D721Med (cell line): Measurements from ENCODE around the gene TAF9B.
"Not testable (repeated sequence)": the region's sequence is repeated elsewhere in the genome, so short reads cannot be mapped to it uniquely, and the experiment has no call there.

Experiments used
- DNase-seq: peaks from one replicate; pipeline ENCODE4 v3.0.0; 2011; ENCODE audit warnings: low spot score; ENCODE audit not compliant: insufficient read length
- FAIRE-seq: peaks from 2 replicates; lab custom pipeline; 2011; peaks lifted over from hg19 to GRCh38; lab: Jason Lieb, UNC
- CTCF ChIP-seq: IDR thresholded peaks from 2 replicates; pipeline ENCODE4 v1.5.1; 2012; ENCODE audit warnings: mild to moderate bottlenecking, control low read depth; ENCODE audit not compliant: insufficient read depth; ENCODE audit errors: missing control alignments

Gene TAF9B

GRCh38 chrX:78139160-78140123, at the start of gene TAF9B:
Gene TAF9B (minus strand): TSS chrX:78139650. CDS start chrX:78139611, 39 bp downstream.
- FAIRE-seq = peak; percentile 44
- TF ChIP-seq CTCF = no peak
- peak; percentile 55 for DNase-seq

- FAIRE-seq (no peak), DNase-seq (no peak)
Observed at GRCh38 chrX:78182881-78183280, 43.4 kb upstream of the TAF9B start.

GRCh38 chrX:78181307-78181706, 41.9 kb upstream of the TAF9B start:
- DNase-seq (no peak), FAIRE-seq (no peak)
- no peak for TF ChIP-seq CTCF

More at GRCh38 chrX:78182881-78183280, 43.4 kb upstream of the TAF9B start:
- TF ChIP-seq CTCF = no peak

- DNase-seq (no peak), FAIRE-seq (no peak)
- no peak for TF ChIP-seq CTCF
Observed at GRCh38 chrX:78168065-78168464, 28.6 kb upstream of the TAF9B start.

- FAIRE-seq = no peak
- no peak for DNase-seq
- no peak for TF ChIP-seq CTCF
Observed at GRCh38 chrX:78165425-78165824, 26.0 kb upstream of the TAF9B start.

GRCh38 chrX:78163175-78163574, 23.7 kb upstream of the TAF9B start:
- not testable (repeated sequence) for FAIRE-seq, DNase-seq

GRCh38 chrX:78160711-78161110, 21.3 kb upstream of the TAF9B start:
- DNase-seq, FAIRE-seq: not testable (repeated sequence)

GRCh38 chrX:78157846-78158245, 18.4 kb upstream of the TAF9B start:
- DNase-seq, FAIRE-seq: not testable (repeated sequence)

- DNase-seq, FAIRE-seq: not testable (repeated sequence)
Observed at GRCh38 chrX:78157373-78157772, 17.9 kb upstream of the TAF9B start.

GRCh38 chrX:78147002-78147540, 7.6 kb upstream of the TAF9B start:
- DNase-seq, FAIRE-seq: not testable (repeated sequence)
